WTC11 (cell line): ENCODE measurements around the gene L1TD1. TPM values are rescaled to one million over a fixed set of nuclear protein-coding genes. Genes with fewer than 3 reads are reported as not detected.
"Not testable (repeated sequence)": the region's sequence is repeated elsewhere in the genome, so short reads cannot be mapped to it uniquely, and the experiment has no call there.

Source experiments
- ATAC-seq: fragments of 200-7000 bp; cut with Tn5 transposase; 2 replicates; pipeline ENCODE4 v1.10.0; 2021; ENCODE audit warnings: mild to moderate bottlenecking, moderate library complexity
- CTCF ChIA-PET: fragments of 300-600 bp; sonication (Branson Sonifier 250); formaldehyde crosslinking; loops from one replicate; lab custom pipeline; 2021; ENCODE audit warnings: antibody characterized with exemption; lab: Charles Lee
- POLR2A ChIA-PET: fragments of 350-600 bp; sonication (Branson Sonifier 250); formaldehyde crosslinking; loops from one replicate; lab custom pipeline; 2021; ENCODE audit warnings: antibody characterized with exemption; lab: Charles Lee
- DNase-seq: peaks from one replicate; pipeline ENCODE4 v3.0.0; 2021; ENCODE audit warnings: low spot score
- H3K27ac Mint-ChIP-seq: 2 replicates; pipeline ENCODE4 v1.8.0; 2021; ENCODE audit warnings: mixed read lengths
- H3K27me3 Mint-ChIP-seq: 2 replicates; pipeline ENCODE4 v1.8.0; 2021; ENCODE audit warnings: low read depth, mild to moderate bottlenecking, moderate library complexity, mixed read lengths
- H3K36me3 Mint-ChIP-seq: 2 replicates; pipeline ENCODE4 v1.8.0; 2021; ENCODE audit warnings: mixed read lengths
- H3K4me1 Mint-ChIP-seq: 2 replicates; pipeline ENCODE4 v1.8.0; 2022; ENCODE audit warnings: mixed read lengths
- H3K4me3 Mint-ChIP-seq: 2 replicates; pipeline ENCODE4 v1.8.0; 2021; ENCODE audit warnings: mild to moderate bottlenecking, moderate library complexity, mixed read lengths
- H3K9me3 Mint-ChIP-seq: 2 replicates; pipeline ENCODE4 v1.8.0; 2021; ENCODE audit warnings: mixed read lengths
- CREB1 ChIP-seq: sonication (generic); formaldehyde crosslinking; IDR thresholded peaks from 2 replicates; pipeline ENCODE4 v1.8.0; 2023; ENCODE audit warnings: mild to moderate bottlenecking, missing genetic modification reagents
- EMX1 ChIP-seq: fragments of 250-450 bp; sonication (Bioruptor Pico); IDR thresholded peaks from 2 replicates; pipeline ENCODE4 v1.8.0; 2021; ENCODE audit warnings: mild to moderate bottlenecking
- FOXP1 ChIP-seq: sonication (generic); formaldehyde crosslinking; IDR thresholded peaks from 2 replicates; pipeline ENCODE4 v1.8.0; 2022; ENCODE audit warnings: missing genetic modification reagents, mild to moderate bottlenecking, moderate library complexity, borderline replicate concordance
- GTF2I ChIP-seq: fragments of 250-450 bp; sonication (Bioruptor Pico); conservative IDR thresholded peaks from 2 replicates; pipeline ENCODE4 v1.4.0; 2021; ENCODE audit warnings: mild to moderate bottlenecking
- IRF2 ChIP-seq: sonication (generic); formaldehyde crosslinking; IDR thresholded peaks from 2 replicates; pipeline ENCODE4 v1.8.0; 2022; ENCODE audit warnings: low read depth, missing genetic modification reagents, borderline replicate concordance
- NFATC4 ChIP-seq: fragments of 250-450 bp; sonication (Bioruptor Pico); IDR thresholded peaks from 2 replicates; pipeline ENCODE4 v1.9.0; 2021; ENCODE audit warnings: mild to moderate bottlenecking
- NR2C2 ChIP-seq: sonication (generic); formaldehyde crosslinking; IDR thresholded peaks from 2 replicates; pipeline ENCODE4 v1.8.0; 2022; ENCODE audit warnings: mild to moderate bottlenecking, missing genetic modification reagents
- PRRX2 ChIP-seq: fragments of 250-450 bp; sonication (Bioruptor Pico); IDR thresholded peaks from 2 replicates; pipeline ENCODE4 v1.8.0; 2021; ENCODE audit warnings: mild to moderate bottlenecking
- RELA ChIP-seq: sonication (generic); formaldehyde crosslinking; IDR thresholded peaks from 2 replicates; pipeline ENCODE4 v1.8.1; 2022; ENCODE audit warnings: missing genetic modification reagents, mild to moderate bottlenecking, borderline replicate concordance
- TEAD1 ChIP-seq: sonication (generic); formaldehyde crosslinking; IDR thresholded peaks from 2 replicates; pipeline ENCODE4 v1.8.0; 2022; ENCODE audit warnings: mild to moderate bottlenecking, missing genetic modification reagents
- TEAD4 ChIP-seq: sonication (generic); formaldehyde crosslinking; IDR thresholded peaks from 2 replicates; pipeline ENCODE4 v1.8.0; 2022; ENCODE audit warnings: mild to moderate bottlenecking, missing genetic modification reagents
- ZNF232 ChIP-seq: sonication (generic); formaldehyde crosslinking; IDR thresholded peaks from 2 replicates; pipeline ENCODE4 v1.8.0; 2022; ENCODE audit warnings: mild to moderate bottlenecking, missing genetic modification reagents
- total RNA-seq: library from RNA; stranded (reverse); gene quantifications from 3 replicates; pipeline ENCODE4 v1.2.3, GENCODE V29; 2021
- TF ChIP-seq, protein P1 (sequence below): sonication (generic); formaldehyde crosslinking; IDR thresholded peaks from 2 replicates; pipeline ENCODE4 v1.8.1; 2023; ENCODE audit warnings: mild to moderate bottlenecking, moderate library complexity, missing genetic modification reagents
- TF ChIP-seq, protein P2 (sequence below): sonication (generic); formaldehyde crosslinking; IDR thresholded peaks from 2 replicates; pipeline ENCODE4 v1.8.1; 2023; ENCODE audit warnings: mild to moderate bottlenecking, missing genetic modification reagents
- TF ChIP-seq, protein P3 (sequence below): fragments of 250-450 bp; sonication (Bioruptor Pico); IDR thresholded peaks from 2 replicates; pipeline ENCODE4 v1.8.0; 2021; ENCODE audit warnings: mild to moderate bottlenecking
- TF ChIP-seq, protein P4 (sequence below): sonication (generic); formaldehyde crosslinking; IDR thresholded peaks from 2 replicates; pipeline ENCODE4 v1.8.1; 2023; ENCODE audit warnings: mild to moderate bottlenecking, missing genetic modification reagents
- TF ChIP-seq, protein P5 (sequence below): sonication (generic); formaldehyde crosslinking; IDR thresholded peaks from 2 replicates; pipeline ENCODE4 v1.8.0; 2023; ENCODE audit warnings: mild to moderate bottlenecking, missing genetic modification reagents
- TF ChIP-seq, protein P6 (sequence below): sonication (generic); formaldehyde crosslinking; IDR thresholded peaks from 2 replicates; pipeline ENCODE4 v1.8.1; 2022; ENCODE audit warnings: mild to moderate bottlenecking, missing genetic modification reagents, moderate library complexity, borderline replicate concordance
- TF ChIP-seq, protein P7 (sequence below): fragments of 250-450 bp; sonication (Bioruptor Pico); IDR thresholded peaks from 2 replicates; pipeline ENCODE4 v1.9.0; 2021; ENCODE audit warnings: moderate library complexity, mild to moderate bottlenecking, inconsistent platforms, borderline replicate concordance

The L1TD1 gene
- total RNA-seq, 1 experiment from 2014 or later, result 319 TPM

DNA sequence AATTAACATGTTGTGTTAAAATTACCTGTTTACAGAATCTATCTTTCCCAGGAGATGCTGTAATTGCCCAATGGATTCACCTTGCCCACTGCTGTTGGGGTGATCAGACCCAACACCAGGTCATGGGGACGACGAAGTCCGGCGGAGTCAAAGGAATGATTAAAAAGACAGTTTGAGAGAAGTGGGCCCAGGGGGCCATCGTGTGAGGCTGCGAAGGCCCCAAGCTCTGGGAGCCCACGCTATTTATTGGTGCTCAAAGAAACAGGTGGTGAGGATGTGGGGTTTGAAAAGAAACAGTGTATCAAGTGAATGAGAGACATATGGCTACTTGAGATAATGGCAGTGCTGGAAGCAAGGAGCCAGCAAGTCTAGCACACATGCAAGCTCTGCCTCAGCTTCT lies 16.3 kb upstream of the L1TD1 start:
- Mint-ChIP-seq H3K4me3 (no peak overlapping the region), H3K36me3 (no peaks in the 10 kb centered on the region), H3K4me1 (peaks cover 80% of the 10 kb centered on the region), H3K27me3 (no peaks in the 10 kb centered on the region), H3K27ac (no peak overlapping the region), H3K9me3 (no peaks in the 10 kb centered on the region)
- DNase-seq, result no peak
- POLR2A ChIA-PET, result no interaction called here
- ATAC-seq, result no peak
- CTCF ChIA-PET, result no interaction called here
- TF ChIP-seq, protein P1, sequence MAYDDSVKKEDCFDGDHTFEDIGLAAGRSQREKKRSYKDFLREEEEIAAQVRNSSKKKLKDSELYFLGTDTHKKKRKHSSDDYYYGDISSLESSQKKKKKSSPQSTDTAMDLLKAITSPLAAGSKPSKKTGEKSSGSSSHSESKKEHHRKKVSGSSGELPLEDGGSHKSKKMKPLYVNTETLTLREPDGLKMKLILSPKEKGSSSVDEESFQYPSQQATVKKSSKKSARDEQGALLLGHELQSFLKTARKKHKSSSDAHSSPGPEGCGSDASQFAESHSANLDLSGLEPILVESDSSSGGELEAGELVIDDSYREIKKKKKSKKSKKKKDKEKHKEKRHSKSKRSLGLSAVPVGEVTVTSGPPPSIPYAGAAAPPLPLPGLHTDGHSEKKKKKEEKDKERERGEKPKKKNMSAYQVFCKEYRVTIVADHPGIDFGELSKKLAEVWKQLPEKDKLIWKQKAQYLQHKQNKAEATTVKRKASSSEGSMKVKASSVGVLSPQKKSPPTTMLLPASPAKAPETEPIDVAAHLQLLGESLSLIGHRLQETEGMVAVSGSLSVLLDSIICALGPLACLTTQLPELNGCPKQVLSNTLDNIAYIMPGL, result no peak
- TF ChIP-seq, protein P2, sequence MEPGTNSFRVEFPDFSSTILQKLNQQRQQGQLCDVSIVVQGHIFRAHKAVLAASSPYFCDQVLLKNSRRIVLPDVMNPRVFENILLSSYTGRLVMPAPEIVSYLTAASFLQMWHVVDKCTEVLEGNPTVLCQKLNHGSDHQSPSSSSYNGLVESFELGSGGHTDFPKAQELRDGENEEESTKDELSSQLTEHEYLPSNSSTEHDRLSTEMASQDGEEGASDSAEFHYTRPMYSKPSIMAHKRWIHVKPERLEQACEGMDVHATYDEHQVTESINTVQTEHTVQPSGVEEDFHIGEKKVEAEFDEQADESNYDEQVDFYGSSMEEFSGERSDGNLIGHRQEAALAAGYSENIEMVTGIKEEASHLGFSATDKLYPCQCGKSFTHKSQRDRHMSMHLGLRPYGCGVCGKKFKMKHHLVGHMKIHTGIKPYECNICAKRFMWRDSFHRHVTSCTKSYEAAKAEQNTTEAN, result no peak
- TF ChIP-seq IRF2 (CRISPR knock-in tag) (no peak), ZNF232 (CRISPR knock-in tag) (no peak), PRRX2 (CRISPR knock-in tag) (no peak), EMX1 (no peak), CREB1 (CRISPR knock-in tag) (no peak), RELA (no peak), NR2C2 (CRISPR knock-in tag) (no peak), TEAD1 (no peak), NFATC4 (CRISPR knock-in tag) (no peak), TEAD4 (CRISPR knock-in tag) (no peak), GTF2I (CRISPR knock-in tag) (no peak), FOXP1 (CRISPR knock-in tag) (no peak)
- TF ChIP-seq, protein P3, sequence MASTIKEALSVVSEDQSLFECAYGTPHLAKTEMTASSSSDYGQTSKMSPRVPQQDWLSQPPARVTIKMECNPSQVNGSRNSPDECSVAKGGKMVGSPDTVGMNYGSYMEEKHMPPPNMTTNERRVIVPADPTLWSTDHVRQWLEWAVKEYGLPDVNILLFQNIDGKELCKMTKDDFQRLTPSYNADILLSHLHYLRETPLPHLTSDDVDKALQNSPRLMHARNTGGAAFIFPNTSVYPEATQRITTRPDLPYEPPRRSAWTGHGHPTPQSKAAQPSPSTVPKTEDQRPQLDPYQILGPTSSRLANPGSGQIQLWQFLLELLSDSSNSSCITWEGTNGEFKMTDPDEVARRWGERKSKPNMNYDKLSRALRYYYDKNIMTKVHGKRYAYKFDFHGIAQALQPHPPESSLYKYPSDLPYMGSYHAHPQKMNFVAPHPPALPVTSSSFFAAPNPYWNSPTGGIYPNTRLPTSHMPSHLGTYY, result no peak
- TF ChIP-seq, protein P4, sequence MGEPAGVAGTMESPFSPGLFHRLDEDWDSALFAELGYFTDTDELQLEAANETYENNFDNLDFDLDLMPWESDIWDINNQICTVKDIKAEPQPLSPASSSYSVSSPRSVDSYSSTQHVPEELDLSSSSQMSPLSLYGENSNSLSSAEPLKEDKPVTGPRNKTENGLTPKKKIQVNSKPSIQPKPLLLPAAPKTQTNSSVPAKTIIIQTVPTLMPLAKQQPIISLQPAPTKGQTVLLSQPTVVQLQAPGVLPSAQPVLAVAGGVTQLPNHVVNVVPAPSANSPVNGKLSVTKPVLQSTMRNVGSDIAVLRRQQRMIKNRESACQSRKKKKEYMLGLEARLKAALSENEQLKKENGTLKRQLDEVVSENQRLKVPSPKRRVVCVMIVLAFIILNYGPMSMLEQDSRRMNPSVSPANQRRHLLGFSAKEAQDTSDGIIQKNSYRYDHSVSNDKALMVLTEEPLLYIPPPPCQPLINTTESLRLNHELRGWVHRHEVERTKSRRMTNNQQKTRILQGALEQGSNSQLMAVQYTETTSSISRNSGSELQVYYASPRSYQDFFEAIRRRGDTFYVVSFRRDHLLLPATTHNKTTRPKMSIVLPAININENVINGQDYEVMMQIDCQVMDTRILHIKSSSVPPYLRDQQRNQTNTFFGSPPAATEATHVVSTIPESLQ (CRISPR knock-in tag), result no peak
- TF ChIP-seq, protein P5, sequence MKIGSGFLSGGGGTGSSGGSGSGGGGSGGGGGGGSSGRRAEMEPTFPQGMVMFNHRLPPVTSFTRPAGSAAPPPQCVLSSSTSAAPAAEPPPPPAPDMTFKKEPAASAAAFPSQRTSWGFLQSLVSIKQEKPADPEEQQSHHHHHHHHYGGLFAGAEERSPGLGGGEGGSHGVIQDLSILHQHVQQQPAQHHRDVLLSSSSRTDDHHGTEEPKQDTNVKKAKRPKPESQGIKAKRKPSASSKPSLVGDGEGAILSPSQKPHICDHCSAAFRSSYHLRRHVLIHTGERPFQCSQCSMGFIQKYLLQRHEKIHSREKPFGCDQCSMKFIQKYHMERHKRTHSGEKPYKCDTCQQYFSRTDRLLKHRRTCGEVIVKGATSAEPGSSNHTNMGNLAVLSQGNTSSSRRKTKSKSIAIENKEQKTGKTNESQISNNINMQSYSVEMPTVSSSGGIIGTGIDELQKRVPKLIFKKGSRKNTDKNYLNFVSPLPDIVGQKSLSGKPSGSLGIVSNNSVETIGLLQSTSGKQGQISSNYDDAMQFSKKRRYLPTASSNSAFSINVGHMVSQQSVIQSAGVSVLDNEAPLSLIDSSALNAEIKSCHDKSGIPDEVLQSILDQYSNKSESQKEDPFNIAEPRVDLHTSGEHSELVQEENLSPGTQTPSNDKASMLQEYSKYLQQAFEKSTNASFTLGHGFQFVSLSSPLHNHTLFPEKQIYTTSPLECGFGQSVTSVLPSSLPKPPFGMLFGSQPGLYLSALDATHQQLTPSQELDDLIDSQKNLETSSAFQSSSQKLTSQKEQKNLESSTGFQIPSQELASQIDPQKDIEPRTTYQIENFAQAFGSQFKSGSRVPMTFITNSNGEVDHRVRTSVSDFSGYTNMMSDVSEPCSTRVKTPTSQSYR (CRISPR knock-in tag), result no peak
- TF ChIP-seq, protein P6, sequence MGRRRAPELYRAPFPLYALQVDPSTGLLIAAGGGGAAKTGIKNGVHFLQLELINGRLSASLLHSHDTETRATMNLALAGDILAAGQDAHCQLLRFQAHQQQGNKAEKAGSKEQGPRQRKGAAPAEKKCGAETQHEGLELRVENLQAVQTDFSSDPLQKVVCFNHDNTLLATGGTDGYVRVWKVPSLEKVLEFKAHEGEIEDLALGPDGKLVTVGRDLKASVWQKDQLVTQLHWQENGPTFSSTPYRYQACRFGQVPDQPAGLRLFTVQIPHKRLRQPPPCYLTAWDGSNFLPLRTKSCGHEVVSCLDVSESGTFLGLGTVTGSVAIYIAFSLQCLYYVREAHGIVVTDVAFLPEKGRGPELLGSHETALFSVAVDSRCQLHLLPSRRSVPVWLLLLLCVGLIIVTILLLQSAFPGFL (CRISPR knock-in tag), result no peak
- TF ChIP-seq, protein P7, sequence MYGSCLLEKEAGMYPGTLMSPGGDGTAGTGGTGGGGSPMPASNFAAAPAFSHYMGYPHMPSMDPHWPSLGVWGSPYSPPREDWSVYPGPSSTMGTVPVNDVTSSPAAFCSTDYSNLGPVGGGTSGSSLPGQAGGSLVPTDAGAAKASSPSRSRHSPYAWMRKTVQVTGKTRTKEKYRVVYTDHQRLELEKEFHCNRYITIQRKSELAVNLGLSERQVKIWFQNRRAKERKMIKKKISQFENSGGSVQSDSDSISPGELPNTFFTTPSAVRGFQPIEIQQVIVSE, result no peak

DNA sequence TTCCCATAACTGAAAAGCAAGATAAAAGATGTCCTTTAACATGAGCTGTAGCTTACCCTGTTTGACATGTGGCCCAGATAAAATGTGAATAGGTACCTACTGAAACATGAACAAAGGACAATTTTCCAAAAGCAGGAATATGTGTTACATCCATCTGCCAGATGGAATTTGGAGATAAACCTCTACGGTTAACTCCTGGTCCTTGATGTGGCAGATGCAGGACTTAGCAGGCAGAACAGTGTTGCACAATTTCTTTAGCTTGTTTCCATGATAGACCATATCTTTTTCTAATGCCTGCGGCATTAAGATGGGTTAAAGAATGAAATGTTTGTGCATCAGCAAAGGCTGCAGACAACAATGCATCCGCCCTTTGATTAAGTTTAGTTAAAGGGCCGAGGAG lies 14.6 kb upstream of the L1TD1 start:
- Mint-ChIP-seq H3K27ac (peak overlapping the region; percentile 98; the same call in 1 of the 2 replicates), H3K4me1 (peaks cover 87% of the 10 kb centered on the region)
- H3K27me3 Mint-ChIP-seq, H3K9me3 Mint-ChIP-seq, H3K36me3 Mint-ChIP-seq, POLR2A ChIA-PET, DNase-seq, H3K4me3 Mint-ChIP-seq, ATAC-seq: not testable (repeated sequence)
- CTCF ChIA-PET, result interaction anchor here (0.6 kb wide), 1 partner anchor 50 kb away, joined by 3 read pairs; no protein-coding TSS in a partner anchor
